Measurements from ENCODE around the gene HSD17B11.
"Not testable (repeated sequence)": the region's sequence is repeated elsewhere in the genome, so short reads cannot be mapped to it uniquely, and the experiment has no call there.

The HSD17B11 gene

DNA sequence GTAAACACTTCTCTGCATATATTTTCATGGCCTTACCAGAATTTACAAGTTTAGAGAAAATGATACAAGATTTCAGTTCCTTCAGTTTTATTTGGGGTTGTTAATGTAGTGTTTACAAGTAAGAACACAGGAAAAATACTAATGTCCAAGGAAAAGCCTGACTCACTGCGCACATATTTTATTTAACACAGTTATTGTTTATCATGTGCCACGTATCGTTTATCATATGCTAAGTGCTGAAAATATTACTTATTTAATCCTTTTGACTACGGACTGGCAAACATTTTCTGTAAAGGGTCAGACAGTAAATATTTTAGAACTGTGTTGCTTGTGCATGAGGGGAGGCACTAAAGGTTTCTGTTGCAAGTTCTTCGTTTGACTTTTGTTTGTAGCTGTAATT is 69.1 kb downstream of the HSD17B11 start:
- no peak for DNase-seq (ENCODE audit: low spot score in 2 of 2)
- no peak overlapping the region for H3K27ac Mint-ChIP-seq
- H3K27me3 Mint-ChIP-seq = no peaks in the 10 kb centered on the region
- no peaks in the 10 kb centered on the region for H3K9me3 Mint-ChIP-seq
- H3K36me3 Mint-ChIP-seq = peaks cover 2% of the 10 kb centered on the region
- H3K4me1 Mint-ChIP-seq = no peaks in the 10 kb centered on the region
- ATAC-seq (ENCODE audit: low read depth) = no peak
- no peak overlapping the region for H3K4me3 Mint-ChIP-seq

DNA sequence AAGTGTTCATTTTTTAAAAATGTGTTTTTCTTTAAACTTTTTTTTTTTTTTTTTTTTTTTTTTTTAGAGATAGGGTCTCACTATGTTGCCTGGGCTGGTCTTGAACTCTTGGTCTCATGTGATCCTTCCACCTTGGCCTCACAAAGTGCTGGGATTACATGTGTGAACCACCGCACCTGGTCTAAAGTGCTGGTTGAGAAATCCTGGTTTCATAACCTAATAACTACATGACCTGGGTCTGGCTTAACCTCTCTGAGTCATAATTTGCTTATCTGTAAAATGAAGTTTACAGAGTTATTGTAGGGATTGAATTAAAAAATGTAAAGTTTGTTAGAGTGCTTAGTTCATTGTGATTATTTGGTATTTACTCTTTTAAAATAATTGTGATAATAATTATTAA is 73.5 kb downstream of the HSD17B11 start:
- Mint-ChIP-seq H3K36me3 (no peaks in the 10 kb centered on the region), H3K27ac (no peak overlapping the region), H3K4me3 (no peak overlapping the region), H3K27me3 (no peaks in the 10 kb centered on the region), H3K9me3 (no peaks in the 10 kb centered on the region), H3K4me1 (no peaks in the 10 kb centered on the region)
- no peak for ATAC-seq (ENCODE audit: low read depth)
- DNase-seq (ENCODE audit: low spot score in 2 of 2) = no peak

DNA sequence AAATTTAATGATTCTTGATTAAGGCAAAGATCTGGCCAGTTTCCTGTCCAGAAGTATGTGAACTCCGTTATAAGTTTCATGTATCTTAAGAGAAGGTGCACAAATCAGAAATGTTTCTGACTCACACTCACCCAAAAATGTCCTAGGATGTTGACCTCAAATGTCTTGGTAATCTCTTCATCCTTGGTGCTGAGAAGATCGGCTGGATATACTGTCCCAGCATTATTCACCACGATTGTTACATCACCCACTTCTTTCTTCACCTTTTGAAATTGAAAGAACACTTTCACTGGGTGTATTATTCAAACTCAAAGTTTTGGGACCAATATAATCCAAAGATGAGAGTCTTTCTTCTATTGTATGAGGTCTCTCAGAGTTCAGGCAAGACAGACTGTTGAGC is 74.0 kb downstream of the HSD17B11 start:
- no peak for DNase-seq (ENCODE audit: low spot score in 2 of 2)
- ATAC-seq (ENCODE audit: low read depth) = no peak
- H3K27ac Mint-ChIP-seq = no peak overlapping the region
- no peaks in the 10 kb centered on the region for H3K4me1 Mint-ChIP-seq
- H3K4me3 Mint-ChIP-seq = no peak overlapping the region
- no peaks in the 10 kb centered on the region for H3K9me3 Mint-ChIP-seq
- no peaks in the 10 kb centered on the region for H3K27me3 Mint-ChIP-seq
- no peaks in the 10 kb centered on the region for H3K36me3 Mint-ChIP-seq

DNA sequence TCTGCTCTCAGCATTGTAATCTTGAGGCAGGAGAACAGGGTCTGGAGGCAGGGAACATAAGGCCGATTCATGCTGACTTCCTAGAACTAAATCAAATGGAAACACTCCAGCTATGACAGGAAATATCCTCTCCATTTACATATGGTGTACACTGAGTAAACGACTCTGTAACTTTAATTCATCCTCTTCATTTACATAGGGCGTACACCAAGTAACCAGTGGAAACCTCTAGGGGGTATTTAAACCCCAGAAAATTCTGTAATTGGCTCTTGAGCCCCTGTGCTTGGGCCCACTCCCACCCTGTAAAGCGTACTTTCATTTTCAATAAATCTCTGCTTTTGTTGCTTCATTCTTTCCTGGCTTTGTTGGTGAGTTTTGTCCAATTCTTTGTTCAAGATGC is 76.0 kb downstream of the HSD17B11 start:
- not testable (repeated sequence) for ATAC-seq (ENCODE audit: low read depth); H3K4me3 Mint-ChIP-seq; DNase-seq (ENCODE audit: low spot score in 2 of 2); H3K4me1 Mint-ChIP-seq; H3K36me3 Mint-ChIP-seq; H3K27ac Mint-ChIP-seq; H3K9me3 Mint-ChIP-seq; H3K27me3 Mint-ChIP-seq

DNA sequence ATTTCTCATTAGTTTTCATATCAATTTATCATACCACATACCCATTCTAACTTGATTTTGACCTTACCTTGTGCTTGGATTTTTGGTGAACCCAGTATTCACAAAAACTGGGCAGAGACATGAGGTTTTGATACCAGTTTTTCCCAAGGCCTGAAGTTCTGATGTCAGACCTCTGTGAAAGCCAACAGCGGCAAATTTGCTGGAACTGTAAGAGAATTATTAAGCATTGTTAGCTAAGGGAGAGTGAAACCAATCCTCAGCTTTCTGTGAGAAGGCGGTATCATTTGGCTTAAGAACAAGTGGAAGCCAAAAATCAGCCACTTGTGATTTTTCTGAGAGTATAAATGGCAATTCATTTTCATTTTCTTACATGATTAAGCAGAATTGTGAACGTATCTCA is 77.2 kb downstream of the HSD17B11 start:
- DNase-seq (ENCODE audit: low spot score in 2 of 2) (no peak), ATAC-seq (ENCODE audit: low read depth) (no peak)
- Mint-ChIP-seq H3K9me3 (no peaks in the 10 kb centered on the region), H3K4me1 (no peaks in the 10 kb centered on the region), H3K27ac (no peak overlapping the region), H3K36me3 (peaks cover 3% of the 10 kb centered on the region), H3K4me3 (no peak overlapping the region), H3K27me3 (no peaks in the 10 kb centered on the region)

DNA sequence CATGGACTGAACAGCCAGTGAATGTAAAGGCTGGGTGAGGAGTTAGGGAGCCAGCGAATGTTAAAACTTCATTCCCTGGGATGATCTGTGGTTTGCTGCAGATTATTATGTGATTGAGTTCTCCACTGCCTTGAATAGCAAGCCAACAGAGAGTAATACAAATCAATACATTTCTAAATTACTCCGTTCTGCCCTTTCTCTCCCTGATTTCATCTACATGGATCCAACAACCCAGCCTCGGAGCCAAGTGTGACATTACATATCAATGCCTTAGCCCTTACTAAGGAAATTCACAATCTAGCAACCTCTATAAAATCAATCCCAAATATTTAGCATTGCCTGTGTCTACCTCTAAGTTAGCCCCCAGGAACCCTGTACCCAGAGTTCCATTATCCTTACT is 79.3 kb downstream of the HSD17B11 start:
- ATAC-seq (ENCODE audit: low read depth) = no peak
- DNase-seq (ENCODE audit: low spot score in 2 of 2) = no peak
- Mint-ChIP-seq H3K4me1 (no peaks in the 10 kb centered on the region), H3K9me3 (peaks cover 1% of the 10 kb centered on the region), H3K27ac (no peak overlapping the region), H3K4me3 (no peak overlapping the region), H3K36me3 (peaks cover 5% of the 10 kb centered on the region), H3K27me3 (no peaks in the 10 kb centered on the region)

DNA sequence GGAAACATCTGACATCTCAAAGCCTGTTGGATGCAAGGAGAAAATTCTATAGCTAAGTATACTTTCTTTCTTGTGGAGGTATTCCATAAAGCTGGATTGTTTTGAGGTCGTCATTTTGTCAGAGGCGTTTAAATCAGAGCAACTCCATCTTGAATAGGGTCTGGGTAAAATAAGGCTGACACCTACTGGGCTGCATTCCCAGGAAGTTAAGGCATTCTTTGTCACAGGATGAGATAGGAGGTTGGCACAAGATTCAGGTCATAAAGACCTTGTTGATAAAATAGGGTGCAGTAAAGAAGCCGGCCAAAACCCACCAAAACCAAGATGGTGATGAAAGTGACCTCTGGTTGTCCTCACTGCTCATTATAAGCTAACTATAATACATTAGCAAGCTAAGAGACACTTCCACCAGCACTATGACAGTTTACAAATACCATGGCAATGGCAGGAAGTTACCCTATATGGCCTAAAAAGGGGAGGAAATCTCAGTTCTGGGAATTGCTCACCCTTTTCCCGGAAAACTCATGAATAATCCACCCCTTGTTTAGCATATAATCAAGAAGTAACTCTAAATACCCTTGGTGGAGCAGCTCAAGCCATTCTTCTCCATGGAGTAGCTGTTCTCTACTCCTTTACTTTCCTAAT is 80.2 kb downstream of the HSD17B11 start:
- no peaks in the 10 kb centered on the region for H3K27me3 Mint-ChIP-seq
- H3K27ac Mint-ChIP-seq = no peak overlapping the region
- peaks cover 6% of the 10 kb centered on the region for H3K36me3 Mint-ChIP-seq
- DNase-seq (ENCODE audit: low spot score in 2 of 2) (no peak), ATAC-seq (ENCODE audit: low read depth) (no peak)
- peaks cover 1% of the 10 kb centered on the region for H3K9me3 Mint-ChIP-seq
- H3K4me1 Mint-ChIP-seq = no peaks in the 10 kb centered on the region
- no peak overlapping the region for H3K4me3 Mint-ChIP-seq

DNA sequence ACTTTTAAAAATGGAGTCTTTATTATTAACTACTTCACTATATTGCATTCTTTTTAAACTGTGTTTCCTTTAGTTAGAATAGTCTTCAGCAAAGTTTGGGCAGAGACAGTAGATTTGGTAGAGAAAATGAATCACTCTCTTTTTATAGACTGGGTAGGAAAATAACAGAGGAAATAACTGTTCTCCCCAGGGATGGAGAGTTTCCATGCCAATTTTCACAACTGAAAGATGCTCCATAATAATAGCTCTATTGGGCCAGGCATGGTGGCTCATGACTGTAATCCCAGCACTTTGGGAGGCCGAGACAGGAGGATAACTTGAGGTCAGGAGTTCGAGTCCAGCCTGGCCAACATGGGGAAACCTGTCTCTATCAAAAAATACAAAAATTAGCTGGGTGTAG is 81.4 kb downstream of the HSD17B11 start:
- no peak overlapping the region for H3K27ac Mint-ChIP-seq
- ATAC-seq (ENCODE audit: low read depth) = no peak
- DNase-seq (ENCODE audit: low spot score in 2 of 2) = no peak
- H3K9me3 Mint-ChIP-seq = peaks cover 1% of the 10 kb centered on the region
- H3K4me1 Mint-ChIP-seq = no peaks in the 10 kb centered on the region
- no peaks in the 10 kb centered on the region for H3K27me3 Mint-ChIP-seq
- H3K4me3 Mint-ChIP-seq = no peak overlapping the region
- peaks cover 8% of the 10 kb centered on the region for H3K36me3 Mint-ChIP-seq

DNA sequence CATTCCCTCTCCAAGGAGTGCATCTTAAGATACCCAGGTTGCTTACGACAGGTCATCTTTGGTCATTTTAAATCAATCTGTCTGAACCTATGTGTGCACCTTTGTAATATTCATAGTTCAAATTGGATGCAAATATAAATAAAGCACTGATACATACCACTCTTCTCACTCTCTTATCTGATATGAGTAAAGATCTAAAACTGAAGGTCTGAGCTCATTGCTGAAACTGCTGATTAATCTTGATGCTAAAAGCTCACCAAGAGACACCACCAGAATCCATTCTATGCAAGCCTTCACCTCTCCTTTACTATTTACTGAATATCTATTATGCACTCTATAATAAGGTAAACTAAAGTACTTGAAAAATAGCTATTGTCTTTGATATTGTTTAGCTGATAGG is 84.9 kb downstream of the HSD17B11 start:
- H3K4me3 Mint-ChIP-seq = no peak overlapping the region
- no peak for DNase-seq (ENCODE audit: low spot score in 2 of 2)
- H3K27me3 Mint-ChIP-seq = peaks cover 3% of the 10 kb centered on the region
- no peaks in the 10 kb centered on the region for H3K4me1 Mint-ChIP-seq
- H3K9me3 Mint-ChIP-seq = peaks cover 1% of the 10 kb centered on the region
- H3K27ac Mint-ChIP-seq = no peak overlapping the region
- peaks cover 9% of the 10 kb centered on the region for H3K36me3 Mint-ChIP-seq
- ATAC-seq (ENCODE audit: low read depth) = no peak

DNA sequence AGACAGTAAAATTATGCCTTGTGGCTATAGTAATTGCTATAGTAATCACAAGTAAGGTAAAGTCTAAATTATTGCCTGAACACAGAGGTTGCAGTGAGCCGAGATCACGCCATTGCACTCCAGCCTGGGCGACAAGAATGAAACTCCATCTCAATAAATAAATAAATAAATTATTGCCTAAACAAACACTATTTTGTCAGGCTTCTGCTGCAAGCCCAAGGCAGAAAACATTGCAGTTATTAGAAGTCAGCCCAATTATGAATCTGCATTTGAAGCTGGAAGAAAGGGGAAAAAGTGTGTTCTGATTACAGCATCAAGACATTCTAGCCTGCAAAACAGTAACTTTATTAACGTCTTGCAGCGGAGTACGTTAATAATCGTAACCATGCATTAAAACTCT is 85.4 kb downstream of the HSD17B11 start:
- H3K27ac Mint-ChIP-seq = no peak overlapping the region

DNA sequence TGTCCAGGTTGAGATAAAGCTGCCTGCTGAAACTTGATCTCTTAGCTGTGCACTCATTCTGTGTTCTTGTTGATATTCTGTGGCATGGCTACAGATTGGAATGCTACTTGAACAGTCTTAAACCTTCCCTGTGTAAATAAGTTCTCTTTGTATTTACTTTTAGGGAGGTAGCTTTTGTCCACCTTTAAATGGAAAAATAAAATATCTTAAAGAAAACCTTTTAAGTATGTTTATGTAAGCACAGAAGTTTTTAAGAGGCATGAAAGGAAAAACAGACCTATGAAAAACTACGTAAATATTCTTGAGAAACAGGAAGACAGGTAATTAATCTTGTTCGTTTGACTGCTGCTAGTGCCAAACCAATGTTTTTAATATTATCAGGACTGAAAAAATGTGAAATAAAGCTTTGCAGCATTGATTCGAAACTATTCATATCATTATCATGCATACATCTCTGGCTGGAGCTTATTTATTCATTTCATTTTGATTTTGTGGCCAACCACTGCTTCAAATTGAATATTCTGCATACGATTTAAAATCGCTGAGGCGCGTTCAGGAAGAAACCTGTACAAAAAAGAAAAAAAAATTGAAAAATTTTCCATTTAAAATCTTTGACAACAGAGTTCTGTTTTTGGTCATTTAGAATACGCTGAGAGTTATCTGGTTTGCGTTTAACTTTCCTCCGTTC is 86.1 kb downstream of the HSD17B11 start:
- no peak for ATAC-seq (ENCODE audit: low read depth)
- peaks cover 7% of the 10 kb centered on the region for H3K36me3 Mint-ChIP-seq
- peaks cover 3% of the 10 kb centered on the region for H3K27me3 Mint-ChIP-seq
- no peaks in the 10 kb centered on the region for H3K4me1 Mint-ChIP-seq
- peaks cover 1% of the 10 kb centered on the region for H3K9me3 Mint-ChIP-seq
- no peak for DNase-seq (ENCODE audit: low spot score in 2 of 2)
- no peak overlapping the region for H3K27ac Mint-ChIP-seq
- H3K4me3 Mint-ChIP-seq = no peak overlapping the region

More for the DNA sequence above, 85.4 kb downstream of the HSD17B11 start:
- Mint-ChIP-seq H3K4me3 (no peak overlapping the region), H3K4me1 (no peaks in the 10 kb centered on the region), H3K27me3 (peaks cover 3% of the 10 kb centered on the region), H3K36me3 (peaks cover 9% of the 10 kb centered on the region), H3K9me3 (peaks cover 1% of the 10 kb centered on the region)
- ATAC-seq (ENCODE audit: low read depth) = no peak
- no peak for DNase-seq (ENCODE audit: low spot score in 2 of 2)

DNA sequence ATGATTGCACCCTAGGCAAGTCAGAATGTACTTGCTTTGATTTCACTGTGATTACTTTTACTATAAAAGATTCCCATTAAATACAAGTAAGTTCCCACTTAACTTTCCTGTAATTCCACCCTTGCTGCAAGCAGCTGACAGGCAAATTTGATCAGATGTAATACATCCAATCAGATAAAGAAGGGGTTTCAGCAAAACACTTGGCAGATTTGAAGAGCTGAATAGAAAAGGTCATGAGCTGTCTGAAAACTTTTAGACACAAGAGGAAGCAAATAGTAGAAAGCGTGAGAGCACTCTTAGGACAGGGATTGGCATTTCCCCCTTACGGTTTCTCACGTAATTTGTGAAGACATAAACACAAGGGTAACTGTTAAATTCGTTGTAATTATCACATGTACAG is 91.1 kb downstream of the HSD17B11 start:
- Mint-ChIP-seq H3K27me3 (peaks cover 5% of the 10 kb centered on the region), H3K4me3 (no peak overlapping the region), H3K27ac (no peak overlapping the region), H3K36me3 (peaks cover 2% of the 10 kb centered on the region), H3K4me1 (no peaks in the 10 kb centered on the region), H3K9me3 (no peaks in the 10 kb centered on the region)
- ATAC-seq (ENCODE audit: low read depth) = no peak
- DNase-seq (ENCODE audit: low spot score in 2 of 2) = no peak

DNA sequence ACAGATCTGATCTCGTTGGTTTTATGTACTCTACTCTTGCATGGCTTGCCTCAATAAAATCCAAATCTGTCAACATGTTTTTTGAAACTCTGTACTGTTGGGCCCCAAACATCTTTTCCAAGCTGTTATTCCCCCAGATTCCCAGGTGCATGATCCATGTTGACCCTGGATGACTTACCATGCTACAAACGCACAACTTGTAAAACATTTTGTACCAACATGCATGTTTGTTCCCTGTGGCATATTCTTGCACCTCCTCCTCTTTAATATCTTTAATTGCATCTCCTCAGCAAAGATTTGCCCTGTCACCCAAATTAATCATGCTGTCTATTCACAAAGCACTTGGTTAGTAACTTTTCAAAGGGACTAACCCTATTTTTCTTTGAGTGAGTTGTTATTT is 92.6 kb downstream of the HSD17B11 start:
- Mint-ChIP-seq H3K27ac (no peak overlapping the region), H3K27me3 (peaks cover 5% of the 10 kb centered on the region), H3K9me3 (peaks cover 6% of the 10 kb centered on the region), H3K4me1 (no peaks in the 10 kb centered on the region), H3K36me3 (no peaks in the 10 kb centered on the region), H3K4me3 (no peak overlapping the region)
- no peak for ATAC-seq (ENCODE audit: low read depth)
- no peak for DNase-seq (ENCODE audit: low spot score in 2 of 2)

DNA sequence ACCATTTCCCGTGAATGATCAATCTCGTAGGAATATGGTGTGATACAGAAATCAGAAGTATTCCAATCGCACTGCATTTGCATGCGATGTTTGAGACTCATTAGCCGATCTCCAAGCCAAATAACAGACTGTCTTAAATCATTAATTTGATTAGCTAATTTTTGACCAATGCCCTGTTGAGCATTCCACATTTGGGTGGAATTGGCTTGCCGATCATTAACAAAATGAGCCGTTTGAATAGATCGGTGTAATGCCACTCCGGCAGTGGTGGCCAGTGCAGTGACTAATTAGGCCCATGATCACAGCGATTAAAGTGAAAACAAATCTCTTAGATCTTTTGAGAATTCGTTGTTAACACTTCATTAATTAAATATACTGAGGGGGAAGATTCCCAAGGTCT is 96.1 kb downstream of the HSD17B11 start:
- not testable (repeated sequence) for ATAC-seq (ENCODE audit: low read depth); DNase-seq (ENCODE audit: low spot score in 2 of 2); H3K27ac Mint-ChIP-seq; H3K4me3 Mint-ChIP-seq; H3K36me3 Mint-ChIP-seq; H3K27me3 Mint-ChIP-seq; H3K4me1 Mint-ChIP-seq; H3K9me3 Mint-ChIP-seq

DNA sequence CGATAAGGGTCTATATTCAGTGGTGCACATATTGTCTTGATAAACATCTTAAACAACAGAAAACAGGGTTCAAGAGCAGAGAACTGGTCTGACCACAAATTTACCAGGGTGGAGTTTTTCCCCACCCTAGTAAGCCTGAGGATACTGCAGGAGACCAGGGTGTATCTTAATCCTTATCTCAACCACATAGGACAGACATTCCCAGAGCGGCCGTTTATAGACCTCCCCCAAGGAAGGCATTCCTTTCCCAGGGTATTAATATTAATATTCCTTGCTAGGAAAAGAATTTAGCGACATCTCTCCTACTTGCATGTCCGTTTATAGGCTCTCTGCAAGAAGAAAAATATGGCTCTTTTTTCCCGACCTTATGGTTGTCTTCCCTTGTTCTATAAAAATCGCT is 97.1 kb downstream of the HSD17B11 start:
- H3K27me3 Mint-ChIP-seq; H3K4me1 Mint-ChIP-seq; H3K27ac Mint-ChIP-seq; H3K36me3 Mint-ChIP-seq; DNase-seq (ENCODE audit: low spot score in 2 of 2); ATAC-seq (ENCODE audit: low read depth); H3K4me3 Mint-ChIP-seq; H3K9me3 Mint-ChIP-seq: not testable (repeated sequence)

Measured in memory B cell (primary cell).